Measurements from ENCODE around the gene LIME1. TPM values are rescaled to one million over a fixed set of nuclear protein-coding genes. Genes with fewer than 3 reads are reported as not detected.

Gene LIME1
- total and polyA plus RNA-seq, 12 donors: 0.79 to 15.7 (median 3.0) TPM

- H3K36me3 ChIP-seq: peaks cover 0 to 27% (median 5%) of the 10 kb centered on the region in 9 donors
- 87 to 89% methylated on average over 21 of the region's 21 CpGs for WGBS, 2 donors
- TF ChIP-seq, protein P1, sequence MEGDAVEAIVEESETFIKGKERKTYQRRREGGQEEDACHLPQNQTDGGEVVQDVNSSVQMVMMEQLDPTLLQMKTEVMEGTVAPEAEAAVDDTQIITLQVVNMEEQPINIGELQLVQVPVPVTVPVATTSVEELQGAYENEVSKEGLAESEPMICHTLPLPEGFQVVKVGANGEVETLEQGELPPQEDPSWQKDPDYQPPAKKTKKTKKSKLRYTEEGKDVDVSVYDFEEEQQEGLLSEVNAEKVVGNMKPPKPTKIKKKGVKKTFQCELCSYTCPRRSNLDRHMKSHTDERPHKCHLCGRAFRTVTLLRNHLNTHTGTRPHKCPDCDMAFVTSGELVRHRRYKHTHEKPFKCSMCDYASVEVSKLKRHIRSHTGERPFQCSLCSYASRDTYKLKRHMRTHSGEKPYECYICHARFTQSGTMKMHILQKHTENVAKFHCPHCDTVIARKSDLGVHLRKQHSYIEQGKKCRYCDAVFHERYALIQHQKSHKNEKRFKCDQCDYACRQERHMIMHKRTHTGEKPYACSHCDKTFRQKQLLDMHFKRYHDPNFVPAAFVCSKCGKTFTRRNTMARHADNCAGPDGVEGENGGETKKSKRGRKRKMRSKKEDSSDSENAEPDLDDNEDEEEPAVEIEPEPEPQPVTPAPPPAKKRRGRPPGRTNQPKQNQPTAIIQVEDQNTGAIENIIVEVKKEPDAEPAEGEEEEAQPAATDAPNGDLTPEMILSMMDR (IDR thresholded peaks at IDR 0.05): no peak
- peaks cover 21 to 56% (median 48%) of the 10 kb centered on the region in 9 donors for H3K4me1 ChIP-seq
- H3K9me3 ChIP-seq: no peaks in the 10 kb centered on the region
- intact Hi-C loops (cut with DNase I): no loop called here
- ATAC-seq (no peak), DNase-seq (peak in 1 of 2 donors; percentile 4)
- H3K27ac ChIP-seq: peak overlapping the region in 2 of 10 donors; percentile 11 to 44
- H3K27me3 ChIP-seq: no peaks in the 10 kb centered on the region
- no peak overlapping the region for H3K4me3 ChIP-seq
Observed at GRCh38 chr20:63691711-63692435, 44.6 kb upstream of the LIME1 start.

DNA sequence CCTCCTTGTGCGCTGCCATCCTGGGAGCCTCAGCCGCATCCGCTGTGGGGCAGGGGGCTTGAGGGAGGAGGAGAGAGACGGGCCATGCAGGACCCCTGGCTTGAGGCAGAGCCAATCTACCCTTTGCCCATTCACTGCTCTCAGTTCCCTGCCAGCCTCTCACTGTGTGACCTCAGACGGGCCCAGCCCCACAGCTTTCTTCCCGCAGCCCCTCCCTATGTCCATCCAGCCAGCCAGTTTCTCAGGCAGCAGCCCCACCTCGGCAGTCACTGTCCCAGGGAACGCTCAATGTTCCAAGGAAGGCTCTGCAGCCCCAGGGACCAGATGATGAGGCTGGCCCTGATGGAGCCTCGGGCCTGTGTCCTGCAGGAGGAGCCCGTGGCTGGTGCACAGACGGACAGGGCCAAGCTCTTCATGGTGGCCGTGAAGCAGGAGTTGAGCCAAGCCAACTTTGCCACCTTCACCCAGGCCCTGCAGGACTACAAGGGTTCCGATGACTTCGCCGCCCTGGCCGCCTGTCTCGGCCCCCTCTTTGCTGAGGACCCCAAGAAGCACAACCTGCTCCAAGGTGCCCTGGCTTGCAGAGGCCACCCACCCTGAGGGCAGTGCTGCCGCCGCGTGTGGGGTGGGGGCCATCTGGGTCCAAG lies 43.9 kb upstream of the LIME1 start:
- TF ChIP-seq, protein P1 (IDR thresholded peaks at IDR 0.05): peak in 1 of 9 donors; percentile 9
- DNase-seq: peak in 1 of 2 donors; percentile 18
- Histone ChIP-seq H3K27me3 (no peaks in the 10 kb centered on the region), H3K36me3 (peaks cover 0 to 33% (median 5%) of the 10 kb centered on the region in 9 donors), H3K9me3 (no peaks in the 10 kb centered on the region), H3K27ac (peak overlapping the region in 3 of 10 donors; percentile 11 to 44 (median 29)), H3K4me1 (peaks cover 20 to 56% (median 48%) of the 10 kb centered on the region in 9 donors), H3K4me3 (no peak overlapping the region)
- intact Hi-C loops (cut with DNase I): no loop called here
- ATAC-seq: no peak
- WGBS, 2 donors: 70 to 73% methylated on average over 19 to 20 of the region's 20 CpGs

DNA sequence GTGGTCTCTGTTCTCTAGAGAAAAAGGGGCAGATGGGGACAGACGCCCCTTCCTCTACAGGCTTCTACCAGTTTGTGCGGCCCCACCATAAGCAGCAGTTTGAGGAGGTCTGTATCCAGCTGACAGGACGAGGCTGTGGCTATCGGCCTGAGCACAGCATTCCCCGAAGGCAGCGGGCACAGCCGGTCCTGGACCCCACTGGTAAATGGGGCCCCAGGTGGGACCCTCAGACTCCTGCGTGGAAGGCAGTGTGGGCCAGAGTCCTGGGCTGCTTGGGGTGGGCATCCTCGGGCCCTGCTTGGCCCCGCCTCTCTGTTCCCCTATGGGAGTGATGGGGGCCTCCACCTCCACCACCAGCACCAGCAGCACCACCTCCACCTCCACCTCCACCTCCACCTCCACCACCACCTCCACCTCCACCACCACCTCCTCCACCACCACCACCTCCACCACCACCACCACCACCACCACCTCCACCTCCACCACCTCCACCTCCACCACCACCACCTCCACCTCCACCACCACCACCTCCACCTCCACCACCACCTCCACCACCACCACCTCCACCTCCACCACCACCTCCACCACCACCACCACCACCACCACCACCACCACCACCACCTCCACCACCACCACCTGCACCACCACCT lies 43.3 kb upstream of the LIME1 start:
- DNase-seq: peak in 1 of 2 donors; percentile 14
- no peak for ATAC-seq

More for the DNA sequence above, 43.3 kb upstream of the LIME1 start:
- TF ChIP-seq, protein P1 (IDR thresholded peaks at IDR 0.05): no peak
- peak overlapping the region in 3 of 10 donors; percentile 11 to 44 (median 29) for H3K27ac ChIP-seq
- H3K9me3 ChIP-seq: no peaks in the 10 kb centered on the region
- no peaks in the 10 kb centered on the region for H3K27me3 ChIP-seq
- H3K36me3 ChIP-seq: peaks cover 0 to 39% (median 5%) of the 10 kb centered on the region in 9 donors
- no peak overlapping the region for H3K4me3 ChIP-seq
- intact Hi-C loops (cut with DNase I): no loop called here
- peaks cover 13 to 56% (median 46%) of the 10 kb centered on the region in 9 donors for H3K4me1 ChIP-seq
- 83 to 86% methylated on average over 10 of the region's 10 CpGs for WGBS, 2 donors
